IPS-15b (cell line): Measurements from ENCODE around the gene DLG4.

ENCODE experiments used
- H3K27me3 ChIP-seq: one replicate; pipeline ENCODE4 v1.6.1; 2013; ENCODE audit warnings: low read length; ENCODE audit not compliant: control insufficient read depth, insufficient read depth
- H3K36me3 ChIP-seq: one replicate; pipeline ENCODE4 v1.6.1; 2013; ENCODE audit warnings: low read length; ENCODE audit not compliant: control insufficient read depth, insufficient read depth
- H3K4me1 ChIP-seq: one replicate; pipeline ENCODE4 v1.6.1; 2013; ENCODE audit warnings: mild to moderate bottlenecking, low read length; ENCODE audit not compliant: control insufficient read depth, insufficient read depth
- H3K4me3 ChIP-seq: one replicate; pipeline ENCODE4 v1.5.1; 2013; ENCODE audit warnings: low read depth, low read length
- H3K9ac ChIP-seq: one replicate; pipeline ENCODE4 v1.6.1; 2013; ENCODE audit warnings: low read depth, mild to moderate bottlenecking, low read length
- H3K9me3 ChIP-seq: one replicate; pipeline ENCODE4 v1.6.1; 2013; ENCODE audit warnings: mild to moderate bottlenecking, low read length; ENCODE audit not compliant: control insufficient read depth, insufficient read depth

DLG4 gene

GRCh38 chr17:7144213-7144612 lies 75.4 kb downstream of the DLG4 start:
- Histone ChIP-seq H3K4me1 (peaks cover 5% of the 10 kb centered on the region), H3K36me3 (no peaks in the 10 kb centered on the region), H3K9me3 (no peaks in the 10 kb centered on the region), H3K27me3 (no peaks in the 10 kb centered on the region), H3K4me3 (no peak overlapping the region), H3K9ac (no peak overlapping the region)

- Histone ChIP-seq H3K9me3 (no peaks in the 10 kb centered on the region), H3K4me1 (peaks cover 8% of the 10 kb centered on the region), H3K27me3 (no peaks in the 10 kb centered on the region), H3K9ac (no peak overlapping the region), H3K4me3 (no peak overlapping the region), H3K36me3 (no peaks in the 10 kb centered on the region)
Measured at GRCh38 chr17:7141824-7142223, 77.8 kb downstream of the DLG4 start.

- no peak overlapping the region for H3K9ac ChIP-seq
- H3K9me3 ChIP-seq: no peaks in the 10 kb centered on the region
- H3K27me3 ChIP-seq: peaks cover 4% of the 10 kb centered on the region
- no peaks in the 10 kb centered on the region for H3K36me3 ChIP-seq
- peaks cover 6% of the 10 kb centered on the region for H3K4me1 ChIP-seq
- H3K4me3 ChIP-seq: no peak overlapping the region
Measured at GRCh38 chr17:7139400-7139799, 80.2 kb downstream of the DLG4 start.

GRCh38 chr17:7138800-7139381 lies 80.7 kb downstream of the DLG4 start:
- Histone ChIP-seq H3K36me3 (no peaks in the 10 kb centered on the region), H3K9me3 (no peaks in the 10 kb centered on the region), H3K9ac (no peak overlapping the region), H3K4me1 (peaks cover 6% of the 10 kb centered on the region), H3K27me3 (peaks cover 4% of the 10 kb centered on the region), H3K4me3 (no peak overlapping the region)

- Histone ChIP-seq H3K4me1 (peaks cover 8% of the 10 kb centered on the region), H3K9me3 (no peaks in the 10 kb centered on the region), H3K9ac (no peak overlapping the region), H3K27me3 (peaks cover 8% of the 10 kb centered on the region), H3K36me3 (no peaks in the 10 kb centered on the region), H3K4me3 (no peak overlapping the region)
Measured at GRCh38 chr17:7137171-7137943, 82.3 kb downstream of the DLG4 start.
